MCF 10A (cell line): ENCODE data around the gene ECPAS. TPM values are rescaled to one million over a fixed set of nuclear protein-coding genes. Genes with fewer than 3 reads are reported as not detected.

ENCODE experiments used
- BruUV-seq: library from RNA; stranded (reverse); fragments of 400-500 nt; replicated peaks from 2 replicates; lab custom pipeline; 2021; lab: Mats Ljungman, UMichigan
- CTCF ChIA-PET: fragments of 300-600 bp; sonication (Branson Sonifier 250); formaldehyde crosslinking; extraction: SDS; loops from one replicate; lab custom pipeline; 2021; ENCODE audit warnings: antibody characterized with exemption, inconsistent platforms; lab: Yijun Ruan, JAX
- POLR2A ChIA-PET: fragments of 300-600, 350-650 bp; sonication (Branson Sonifier 250); formaldehyde crosslinking; extraction: SDS; loops from one replicate; lab custom pipeline; 2020; ENCODE audit warnings: antibody characterized with exemption, inconsistent platforms; lab: Yijun Ruan, JAX
- DNase-seq: peaks from one replicate; pipeline ENCODE4 v3.0.0-alpha.2; 2018; ENCODE audit not compliant: unreplicated experiment
- H3K27ac Mint-ChIP-seq: one replicate; pipeline ENCODE4 v1.8.0; 2022; ENCODE audit warnings: mild to moderate bottlenecking, low read depth, mixed read lengths; ENCODE audit not compliant: unreplicated experiment
- H3K27me3 Mint-ChIP-seq: one replicate; pipeline ENCODE4 v1.8.0; 2022; ENCODE audit warnings: mixed read lengths; ENCODE audit not compliant: insufficient read depth, unreplicated experiment
- H3K36me3 Mint-ChIP-seq: one replicate; pipeline ENCODE4 v1.8.0; 2022; ENCODE audit warnings: mild to moderate bottlenecking, moderate library complexity, mixed read lengths; ENCODE audit not compliant: insufficient read depth, unreplicated experiment
- H3K4me1 Mint-ChIP-seq: one replicate; pipeline ENCODE4 v1.8.0; 2022; ENCODE audit warnings: mixed read lengths; ENCODE audit not compliant: insufficient read depth, unreplicated experiment
- H3K4me3 Mint-ChIP-seq: one replicate; pipeline ENCODE4 v1.8.0; 2022; ENCODE audit warnings: mild to moderate bottlenecking, moderate library complexity, mixed read lengths; ENCODE audit not compliant: unreplicated experiment
- H3K9me3 Mint-ChIP-seq: one replicate; pipeline ENCODE4 v1.8.0; 2022; ENCODE audit warnings: mixed read lengths; ENCODE audit not compliant: unreplicated experiment
- CTCF ChIP-seq: fragments of 200-600 bp; IDR thresholded peaks from one replicate; pipeline ENCODE4 v1.8.0; 2022; ENCODE audit warnings: antibody characterized with exemption, mild to moderate bottlenecking; ENCODE audit not compliant: unreplicated experiment
- intact Hi-C: fragments of 100-400 bp; cut with micrococcal nuclease; formaldehyde crosslinking; loops from 2 replicates; pipeline ENCODE4 v1.14.1; 2022
- total RNA-seq: library from RNA; stranded (reverse); gene quantifications from 2 replicates; pipeline ENCODE4 v1.2.3, GENCODE V29; 2022

Gene ECPAS
- total RNA-seq, 1 experiment from 2014 or later, result 152 TPM

- no peak overlapping the region for H3K4me3 Mint-ChIP-seq
- no peaks in the 10 kb centered on the region for H3K36me3 Mint-ChIP-seq
- peaks cover 21% of the 10 kb centered on the region for H3K9me3 Mint-ChIP-seq
- no peaks in the 10 kb centered on the region for H3K27me3 Mint-ChIP-seq
- ChIA-PET POLR2A (interaction anchor here (0.8 kb wide), 1 partner anchor 10 kb away, joined by 3 read pairs; the partner anchor contains the start of gene OR2K2), CTCF (no interaction called here)
- DNase-seq, result no peak
- no peak for TF ChIP-seq CTCF
- no peak overlapping the region for H3K27ac Mint-ChIP-seq
- intact Hi-C loops, result no loop called here
- no peaks in the 10 kb centered on the region for H3K4me1 Mint-ChIP-seq
- no TSS peak for BruUV-seq
These were observed 163.6 kb downstream of the ECPAS start for GRCh38 chr9:111320631-111321030.

GRCh38 chr9:111316796-111317195 lies 167.4 kb downstream of the ECPAS start:
- H3K27me3 Mint-ChIP-seq, result no peaks in the 10 kb centered on the region
- no peaks in the 10 kb centered on the region for H3K4me1 Mint-ChIP-seq
- intact Hi-C loops, result no loop called here
- no peak for TF ChIP-seq CTCF
- POLR2A ChIA-PET, result no interaction called here
- H3K4me3 Mint-ChIP-seq, result no peak overlapping the region
- CTCF ChIA-PET, result no interaction called here
- no peaks in the 10 kb centered on the region for H3K36me3 Mint-ChIP-seq
- DNase-seq, result no peak
- H3K27ac Mint-ChIP-seq, result no peak overlapping the region
- H3K9me3 Mint-ChIP-seq, result peaks cover 16% of the 10 kb centered on the region
- BruUV-seq, result no TSS peak

Other genes starting within 250 kb of the ECPAS start
- not detected in 2 replicates for gene OR2K2, start 154.2 kb downstream of the ECPAS start, total RNA-seq
- gene ZNF483, start 40.8 kb upstream of the ECPAS start, total RNA-seq, result 1.3 and 2.4 TPM in 2 replicates
- gene PTGR1, start 115.3 kb upstream of the ECPAS start, total RNA-seq, result 27.4 and 27.8 TPM in 2 replicates
- 10.9 and 11.6 TPM in 2 replicates for gene DNAJC25, start 147.0 kb upstream of the ECPAS start, total RNA-seq
- gene GNG10, start 177.2 kb upstream of the ECPAS start, total RNA-seq, result 42.0 and 61.7 TPM in 2 replicates